Spleen (tissue), 7 donors: ENCODE results near the gene TNK2.

Source experiments
- CTCF ChIP-seq, 11 experiments: fragments of 200-600 bp in 7 of 11; fragments of 450-650 bp in 4 of 11; sonication (generic) in 4 of 11; IDR thresholded peaks in 8 of 11; conservative IDR thresholded peaks in 3 of 11; 1 replicate in 7 of 11; 2 replicates in 4 of 11; pipeline versions ENCODE4 v1.4.0 to v1.8.0; 2016 to 2021; ENCODE audit warnings: antibody characterized with exemption in 11 of 11, inconsistent platforms in 4 of 11, mild to moderate bottlenecking in 1 of 11
- POLR2A ChIP-seq, 3 donors: fragments of 450-650 bp; IDR thresholded peaks; one replicate each; pipeline ENCODE4 v1.5.1; 2017; ENCODE audit warnings: antibody characterized with exemption in 3 of 3, mild to moderate bottlenecking in 1 of 3
- POLR2AphosphoS5 ChIP-seq, 3 donors: sonication (generic); formaldehyde crosslinking; IDR thresholded peaks; one replicate each; pipeline ENCODE4 v1.5.1; 2017; ENCODE audit warnings: antibody characterized with exemption in 3 of 3
- donor health status: DM: no; HTN: no; CAD: no; lungs with moderate emphysema.
- donor health status: DM: no; HTN: no; CAD: no.
- donor health status: DM: no; HTN: no; CAD: no.

DNA sequence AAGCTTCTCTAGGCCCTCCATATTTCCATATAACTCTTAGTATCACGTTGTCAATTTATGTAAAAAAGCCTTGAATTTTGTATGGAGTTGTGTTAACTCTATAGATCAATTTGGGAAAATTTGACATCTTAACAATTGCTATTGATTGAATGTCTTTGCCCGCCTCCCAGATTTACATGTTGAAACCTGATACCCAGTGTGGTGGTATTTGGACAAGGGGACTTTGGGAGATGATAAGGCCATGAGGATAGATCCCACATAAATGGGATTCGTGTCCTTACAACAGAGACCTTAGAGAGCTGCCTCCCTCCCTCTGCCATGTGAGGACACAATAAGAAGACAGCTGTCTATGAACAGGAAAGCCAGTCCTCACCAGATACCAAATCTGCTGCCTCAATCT, 21.1 kb upstream of the TNK2 start:
- no peak for TF ChIP-seq POLR2A (IDR thresholded peaks at IDR 0.05)
- no peak for TF ChIP-seq CTCF (IDR thresholded peaks at IDR 0.05 in 8 of 11, conservative IDR thresholded peaks at IDR 0.05 in 3 of 11)
- TF ChIP-seq POLR2AphosphoS5 (IDR thresholded peaks at IDR 0.05), result no peak
